HepG2 (cell line): ENCODE measurements around the gene MAP2K7. TPM values are rescaled to one million over a fixed set of nuclear protein-coding genes. Genes with fewer than 3 reads are reported as not detected.

Experiments used
- ATAC-seq: fragments of 200-7000 bp; cut with Tn5 transposase; 3 replicates; pipeline ENCODE4 v1.9.1; 2020; ENCODE audit warnings: mild to moderate bottlenecking, moderate library complexity
- BruUV-seq: library from RNA; stranded (reverse); fragments of 400-500 nt; replicated peaks from 2 replicates; lab custom pipeline; 2021; lab: Mats Ljungman, UMichigan
- CTCF ChIA-PET: fragments of 300-600 bp; formaldehyde crosslinking; extraction: SDS; loops from one replicate; lab custom pipeline; 2021; ENCODE audit warnings: low total read pairs, inconsistent platforms, low intra/inter-chr PET ratio; lab: Yijun Ruan, JAX
- POLR2A ChIA-PET: fragments of 350-600 bp; sonication (Branson Sonifier 250); formaldehyde crosslinking; loops from one replicate; lab custom pipeline; 2020; ENCODE audit warnings: antibody characterized with exemption, inconsistent platforms; lab: Yijun Ruan, JAX
- DNase-seq: peaks from one replicate; pipeline ENCODE4 v3.0.0-alpha.2; 2015; ENCODE audit warnings: low spot score
- FAIRE-seq: peaks from 3 replicates; lab custom pipeline; 2011; peaks lifted over from hg19 to GRCh38; lab: Jason Lieb, UNC
- H2AFZ ChIP-seq: one replicate; pipeline ENCODE4 v1.6.1; 2011; ENCODE audit warnings: low read length, inconsistent platforms
- H3K27ac ChIP-seq: fragments of 300-600 bp; 3 replicates; pipeline ENCODE4 v1.8.0; 2011; ENCODE audit warnings: mixed run types, mild to moderate bottlenecking, mixed read lengths, low read length, inconsistent platforms; ENCODE audit not compliant: insufficient read depth; ENCODE audit errors: extremely low read length
- H3K27me3 ChIP-seq, 2 experiments: fragments of 200-600 bp in 1 of 2; 2 replicates in 1 of 2; 3 replicates in 1 of 2; pipeline versions ENCODE4 v1.6.0 to v1.8.0; 2011; ENCODE audit warnings: low read length in 2 of 2, mild to moderate bottlenecking in 2 of 2, moderate library complexity in 2 of 2, inconsistent platforms in 1 of 2; ENCODE audit not compliant: insufficient read depth in 2 of 2, control insufficient read depth in 1 of 2
- H3K36me3 ChIP-seq, 2 experiments: fragments of 200-600 bp in 1 of 2; replicated peaks in 1 of 2; 2 replicates in 1 of 2; 3 replicates in 1 of 2; pipeline versions ENCODE4 v1.5.1 to v1.8.0; 2011; ENCODE audit warnings: low read length in 2 of 2, inconsistent platforms in 1 of 2; ENCODE audit not compliant: insufficient read depth in 2 of 2, control insufficient read depth in 1 of 2
- H3K4me1 ChIP-seq: 2 replicates; pipeline ENCODE4 v1.5.1; 2012; ENCODE audit warnings: low read length, inconsistent platforms; ENCODE audit not compliant: insufficient read depth
- H3K4me2 ChIP-seq: 2 replicates; pipeline ENCODE4 v1.6.0; 2011; ENCODE audit warnings: low read depth, low read length, inconsistent platforms
- H3K4me3 ChIP-seq, 3 experiments: fragments of 200-600 bp in 1 of 3; sonication (generic), shearing (Covaris generic) in 1 of 3; replicated peaks in 1 of 3; 2 replicates each; pipeline ENCODE4 v1.5.1; 2011 to 2016; ENCODE audit warnings: low read length in 3 of 3, inconsistent platforms in 2 of 3, low read depth in 2 of 3, mild to moderate bottlenecking in 2 of 3, control low read depth in 1 of 3, mixed read lengths in 1 of 3; ENCODE audit not compliant: insufficient read depth in 1 of 3
- H3K79me2 ChIP-seq: one replicate; pipeline ENCODE4 v1.6.1; 2011; ENCODE audit warnings: low read length, inconsistent platforms; ENCODE audit not compliant: insufficient read depth
- H3K9ac ChIP-seq: 2 replicates; pipeline ENCODE4 v1.6.0; 2011; ENCODE audit warnings: mild to moderate bottlenecking, low read depth, low read length, inconsistent platforms; ENCODE audit not compliant: insufficient read depth
- H3K9me3 ChIP-seq: 2 replicates; pipeline ENCODE4 v1.5.1; 2012; ENCODE audit warnings: mild to moderate bottlenecking, low read length
- H4K20me1 ChIP-seq: 2 replicates; pipeline ENCODE4 v1.6.0; 2011; ENCODE audit warnings: inconsistent platforms, mild to moderate bottlenecking, low read length, moderate library complexity; ENCODE audit not compliant: insufficient read depth
- CEBPG ChIP-seq: IDR thresholded peaks from 2 replicates; pipeline ENCODE4 v1.6.1; 2016
- CTCF ChIP-seq: sonication (generic); formaldehyde crosslinking; IDR thresholded peaks from 2 replicates; pipeline ENCODE4 v1.5.0; 2020; ENCODE audit warnings: mild to moderate bottlenecking, missing genetic modification reagents, moderate library complexity
- HDAC1 ChIP-seq: sonication (generic); formaldehyde crosslinking; IDR thresholded peaks from 2 replicates; pipeline ENCODE4 v1.5.1; 2020; ENCODE audit warnings: mild to moderate bottlenecking, missing genetic modification reagents
- HNRNPUL1 ChIP-seq: fragments of 200-400 bp; formaldehyde crosslinking; IDR thresholded peaks from 2 replicates; pipeline ENCODE4 v1.6.1; 2017; ENCODE audit warnings: low read depth, mild to moderate bottlenecking, low read length, moderate library complexity
- HOXA3 ChIP-seq: sonication (generic); formaldehyde crosslinking; IDR thresholded peaks from 2 replicates; pipeline ENCODE4 v1.5.0; 2020; ENCODE audit warnings: missing genetic modification reagents
- IKZF1 ChIP-seq: fragments of 450-650 bp; IDR thresholded peaks from 2 replicates; pipeline ENCODE4 v1.7.1; 2016
- JDP2 ChIP-seq: sonication (generic); formaldehyde crosslinking; IDR thresholded peaks from 2 replicates; pipeline ENCODE4 v1.8.1; 2022; ENCODE audit warnings: missing genetic modification reagents, borderline replicate concordance
- NFKB2 ChIP-seq: sonication (generic); formaldehyde crosslinking; IDR thresholded peaks from 2 replicates; pipeline ENCODE4 v1.4.0; 2020; ENCODE audit warnings: missing genetic modification reagents, borderline replicate concordance
- POLR2AphosphoS2 ChIP-seq: IDR thresholded peaks from 2 replicates; pipeline ENCODE4 v1.6.1; 2011; ENCODE audit warnings: low read depth, low read length, improper control_type of control experiment
- RBFOX2 ChIP-seq: fragments of 200-400 bp; formaldehyde crosslinking; IDR thresholded peaks from 2 replicates; pipeline ENCODE4 v1.6.1; 2017; ENCODE audit warnings: low read depth, mild to moderate bottlenecking, low read length
- RNF219 ChIP-seq: sonication (generic); formaldehyde crosslinking; IDR thresholded peaks from 2 replicates; pipeline ENCODE4 v1.5.0; 2020; ENCODE audit warnings: mild to moderate bottlenecking, missing genetic modification reagents
- THAP9 ChIP-seq: sonication (generic); formaldehyde crosslinking; IDR thresholded peaks from 2 replicates; pipeline ENCODE4; 2020; ENCODE audit warnings: missing genetic modification reagents, mild to moderate bottlenecking, borderline replicate concordance
- ZFYVE20 ChIP-seq: sonication (generic); formaldehyde crosslinking; IDR thresholded peaks from 2 replicates; pipeline ENCODE4 v1.8.0; 2023; ENCODE audit warnings: low read depth, mild to moderate bottlenecking, moderate library complexity, missing genetic modification reagents, borderline replicate concordance
- ZNF430 ChIP-seq: sonication (generic); formaldehyde crosslinking; IDR thresholded peaks from 2 replicates; pipeline ENCODE4 v1.9.0; 2021; ENCODE audit warnings: mild to moderate bottlenecking, missing genetic modification reagents
- ZNF557 ChIP-seq: sonication (generic); formaldehyde crosslinking; IDR thresholded peaks from 2 replicates; pipeline ENCODE4 v1.4.0; 2020; ENCODE audit warnings: missing genetic modification reagents
- ZNF720 ChIP-seq: sonication (generic); formaldehyde crosslinking; IDR thresholded peaks from 2 replicates; pipeline ENCODE4 v1.4.0; 2020; ENCODE audit warnings: missing genetic modification reagents
- ZNF740 ChIP-seq: sonication (generic); formaldehyde crosslinking; IDR thresholded peaks from 2 replicates; pipeline ENCODE4 v1.4.0; 2020; ENCODE audit warnings: missing genetic modification reagents
- WGBS: methylation state at CpG from one replicate; pipeline ENCODE4 v1.1.6; 2017; ENCODE audit warnings: low lambda C conversion rate; 5-methylcytosine and 5-hydroxymethylcytosine counted together
- in situ Hi-C: cut with HindIII; loops from 2 replicates; pipeline ENCODE4 v1.10.0; 2017; ENCODE audit warnings: low pct_unique_long_range_greater_than_20kb; ENCODE audit not compliant: extremely low pct_ligation_motif_present
- intact Hi-C: fragments of 100-400 bp; cut with micrococcal nuclease; formaldehyde crosslinking; loops from one replicate; pipeline ENCODE4 v1.10.0; 2022; ENCODE audit not compliant: unreplicated experiment
- polyA plus RNA-seq, 8 experiments: library from polyadenylated mRNA; depleted of rRNA in 3 of 8; stranded (reverse) in 7 of 8; unstranded in 1 of 8; fragments of >200 nt; fragmentation: Illumina TruSeq in 4 of 8; extraction: Trizol in 4 of 8; gene quantifications; 2 replicates each; pipeline versions ENCODE4 v1.2.1 to v1.2.3, GENCODE V29; 2011 to 2016; ENCODE audit warnings: low read depth in 4 of 8, missing spikeins in 1 of 8, mixed read lengths in 1 of 8; ENCODE audit not compliant: insufficient read depth in 1 of 8
- total RNA-seq, 5 experiments: library from RNA; depleted of rRNA; stranded (reverse); fragments of >200 nt; fragmentation: Illumina TruSeq; extraction: Trizol; gene quantifications; 2 replicates each; pipeline ENCODE4 v1.2.3, GENCODE V29; 2016; ENCODE audit warnings: low read depth in 1 of 5

The MAP2K7 gene
- total and polyA plus RNA-seq, 2 of the 13 experiments (the other 11 are each of a cell fraction or from before 2014, with no cell fraction given): 9.0 to 10.8 TPM

- H3K9me3 ChIP-seq: no peaks in the 10 kb centered on the region
- H3K36me3 ChIP-seq: peaks cover 24 to 37% of the 10 kb centered on the region in 2 experiments; a peak in 4 of 5 replicates
- ChIA-PET CTCF (no interaction called here), POLR2A (interaction anchor here (1.1 to 5.2 kb wide), 6 partner anchors 9 to 97 kb away, joined by 3 to 57 read pairs (median 4); partner anchors contain the start of genes MAP2K7, SNAPC2 and TIMM44)
- peak overlapping the region; percentile 43 for H3K27ac ChIP-seq
- in situ Hi-C loops: no loop called here
- no peaks in the 10 kb centered on the region for H3K4me1 ChIP-seq
- intact Hi-C loops: no loop called here
- H3K9ac ChIP-seq: no peak overlapping the region
- WGBS: 90% methylated on average over 15 of the region's 24 CpGs
- no peak overlapping the region for H3K4me2 ChIP-seq
- no peaks in the 10 kb centered on the region for H4K20me1 ChIP-seq
- BruUV-seq: no TSS peak
- no peaks in the 10 kb centered on the region for H3K27me3 ChIP-seq
- ATAC-seq (peak; percentile 49), FAIRE-seq (no peak), DNase-seq (peak; percentile 53)
- H3K79me2 ChIP-seq: no peaks in the 10 kb centered on the region
- no peak overlapping the region for H3K4me3 ChIP-seq
- H2AFZ ChIP-seq: no peak overlapping the region
- no peak for TF ChIP-seq THAP9 (CRISPR knock-in tag)
- no peak for TF ChIP-seq HNRNPUL1
- no peak for TF ChIP-seq JDP2 (CRISPR knock-in tag)
- no peak for TF ChIP-seq ZNF430 (CRISPR knock-in tag)
- TF ChIP-seq HOXA3 (CRISPR knock-in tag): no peak
- peak; percentile 60 for TF ChIP-seq RBFOX2
- TF ChIP-seq HDAC1: no peak
- TF ChIP-seq ZNF720 (CRISPR knock-in tag): no peak
- no peak for TF ChIP-seq ZNF557
- no peak for TF ChIP-seq NFKB2 (CRISPR knock-in tag)
- TF ChIP-seq ZFYVE20 (CRISPR knock-in tag): no peak
- TF ChIP-seq ZNF740 (CRISPR knock-in tag): peak; percentile 49; the same call in 1 of the 2 replicates
- TF ChIP-seq CEBPG (CRISPR knock-in tag): no peak
- no peak for TF ChIP-seq IKZF1
- no peak for TF ChIP-seq POLR2AphosphoS2
- peak; percentile 54 for TF ChIP-seq CTCF
- TF ChIP-seq RNF219 (CRISPR knock-in tag): no peak
Measured at GRCh38 chr19:7928741-7929701, 25.3 kb downstream of the MAP2K7 start.
